ENCODE data around the gene COX6B1.
"Not testable (repeated sequence)": the region's sequence is repeated elsewhere in the genome, so short reads cannot be mapped to it uniquely, and the experiment has no call there.

Gene COX6B1

GRCh38 chr19:35666251-35666913 lies 18.3 kb downstream of the COX6B1 start, which contains the start of gene UPK1A:
TSS of gene UPK1A (plus strand) at chr19:35666517. CDS start at chr19:35666813, 296 bp downstream.
- no peak for DNase-seq

GRCh38 chr19:35669566-35669965 lies 21.4 kb downstream of the COX6B1 start:
- DNase-seq: no peak

DNA sequence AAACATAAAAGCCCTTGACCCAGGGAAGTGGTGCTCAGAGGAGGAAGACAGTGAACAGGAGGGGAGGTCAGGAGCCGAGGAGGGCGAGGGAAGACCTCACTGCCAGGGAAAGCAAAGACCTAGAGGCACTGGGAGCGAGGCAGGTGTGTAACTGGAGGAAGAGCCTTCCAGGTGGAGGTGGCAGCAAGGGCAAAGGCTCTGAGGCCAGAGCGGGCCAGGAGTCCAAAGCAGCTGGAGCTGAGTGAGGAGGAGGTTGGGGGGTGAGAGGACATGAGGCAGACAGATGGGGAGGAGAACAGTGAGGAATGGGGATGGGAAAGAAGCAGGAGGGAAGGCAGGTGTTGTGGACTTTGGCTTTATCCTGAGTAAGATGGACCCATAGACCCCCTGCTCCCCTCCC lies 21.9 kb downstream of the COX6B1 start:
- no peak for DNase-seq

GRCh38 chr19:35670686-35671085 lies 22.6 kb downstream of the COX6B1 start:
- no peak for DNase-seq

- no peak for DNase-seq
Measured at GRCh38 chr19:35671818-35672217, 23.7 kb downstream of the COX6B1 start.

GRCh38 chr19:35673121-35673804 lies 25.1 kb downstream of the COX6B1 start:
- peak; percentile 56 to 66 for DNase-seq

- DNase-seq: no peak
Measured at GRCh38 chr19:35675589-35676140, 27.5 kb downstream of the COX6B1 start.

- DNase-seq: no peak
Measured at GRCh38 chr19:35689836-35690235, 41.7 kb downstream of the COX6B1 start.

DNA sequence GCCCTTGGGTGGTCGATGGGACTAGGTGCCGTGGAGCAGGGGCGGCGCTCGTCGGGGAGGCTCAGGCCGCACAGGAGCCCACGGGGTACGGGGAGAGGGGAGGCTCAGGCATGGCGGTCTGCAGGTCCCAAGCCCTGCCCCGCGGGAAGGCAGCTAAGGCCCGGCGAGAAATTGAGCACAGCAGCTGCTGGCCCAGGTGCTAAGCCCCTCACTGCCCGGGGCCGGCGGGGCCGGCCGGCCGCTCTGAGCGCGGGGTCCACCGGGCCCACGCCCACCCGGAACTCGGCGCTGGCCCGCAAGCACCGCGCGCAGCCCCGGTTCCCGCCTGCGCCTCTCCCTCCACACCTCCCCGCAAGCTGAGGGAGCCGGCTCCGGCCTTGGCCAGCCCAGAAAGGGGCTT lies 43.0 kb downstream of the COX6B1 start:
- not testable (repeated sequence) for DNase-seq

DNA sequence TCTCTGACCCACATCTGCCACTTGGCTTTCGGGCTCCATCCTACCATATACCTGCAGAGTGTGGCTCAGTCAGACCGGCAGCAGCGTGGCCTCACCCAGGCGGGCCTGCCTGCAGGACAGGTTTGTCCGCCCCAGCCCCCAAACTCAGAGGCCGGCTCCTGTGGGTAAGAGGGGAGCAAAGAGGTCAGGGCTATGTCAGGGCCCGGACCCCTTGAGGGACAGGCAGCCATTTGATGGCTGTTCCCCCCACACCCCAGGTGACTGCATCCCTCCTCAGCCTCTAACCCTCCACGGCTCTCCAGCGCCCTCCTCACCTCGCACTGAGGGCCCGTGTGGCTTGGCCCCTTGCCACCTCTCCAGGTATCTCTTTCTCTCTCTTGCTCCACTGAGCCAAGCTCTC lies 43.9 kb downstream of the COX6B1 start:
- no peak for DNase-seq

DNA sequence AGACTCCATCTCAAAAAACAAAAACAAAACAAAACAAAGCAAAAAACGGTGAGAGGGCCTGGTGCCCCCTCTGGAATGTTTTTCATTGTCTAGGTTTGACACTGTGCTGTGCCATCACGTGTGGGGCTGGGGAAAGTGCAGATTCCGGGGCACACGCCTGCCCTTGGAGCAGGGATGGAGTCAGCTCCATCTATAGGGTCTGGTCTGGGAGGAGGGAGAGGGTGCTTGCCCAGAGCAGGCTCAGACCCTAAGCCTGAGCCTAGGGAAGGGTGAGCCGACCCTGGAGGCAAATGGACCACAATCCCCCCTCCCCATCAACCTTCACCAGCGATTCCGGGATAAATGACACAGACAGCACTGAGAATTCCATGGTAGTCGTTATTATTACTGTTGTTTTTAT lies 45.3 kb downstream of the COX6B1 start:
- DNase-seq: no peak

- peak; percentile 92 for DNase-seq
Measured at GRCh38 chr19:35693835-35694599, 45.9 kb downstream of the COX6B1 start.

GRCh38 chr19:35695895-35696422 lies 47.8 kb downstream of the COX6B1 start:
- DNase-seq: no peak

- DNase-seq: no peak
Measured at GRCh38 chr19:35696835-35697234, 48.7 kb downstream of the COX6B1 start.

- DNase-seq: peak; percentile 93
Measured at GRCh38 chr19:35702223-35703012, 54.3 kb downstream of the COX6B1 start.

DNA sequence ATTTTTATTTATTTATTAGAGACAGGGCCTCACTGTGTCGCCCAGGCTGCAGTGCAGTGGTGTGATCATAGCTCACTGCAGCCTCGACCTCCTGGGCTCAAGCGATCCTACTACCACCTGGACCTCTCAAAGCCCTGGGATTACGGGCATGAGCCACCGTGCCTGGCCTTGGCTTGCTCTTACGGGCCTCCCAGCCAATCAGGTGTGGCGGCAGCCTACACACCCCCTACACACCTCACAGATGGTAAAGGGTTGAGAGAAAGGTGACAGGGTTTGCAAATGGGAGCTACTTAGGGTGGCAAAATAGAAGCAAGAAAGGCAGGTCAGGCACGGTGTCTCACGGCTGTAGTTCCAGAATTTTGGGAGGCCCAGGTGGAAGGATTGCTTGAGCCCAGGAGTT lies 55.2 kb downstream of the COX6B1 start:
- no peak for DNase-seq

DNA sequence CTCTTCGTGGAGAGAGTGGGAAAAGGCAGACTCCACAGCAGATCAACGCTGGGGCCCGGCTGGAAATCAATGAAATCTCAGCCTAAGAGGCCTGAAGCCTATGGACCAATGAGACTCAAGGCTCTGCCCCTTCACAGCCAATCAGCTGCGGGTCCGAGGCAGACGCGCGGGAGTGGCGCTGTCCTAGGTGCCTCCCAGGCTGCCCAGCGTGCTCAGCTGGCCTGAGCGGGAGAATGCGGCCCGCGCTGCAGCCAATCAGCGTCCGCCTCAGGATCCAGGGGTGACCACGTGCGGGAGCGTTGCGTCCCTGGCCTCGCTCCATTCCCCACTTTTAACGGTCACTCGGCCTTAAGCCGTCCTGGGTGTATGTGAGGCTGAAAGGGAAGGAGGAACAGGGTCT lies 56.1 kb downstream of the COX6B1 start, which contains the start of gene ZBTB32:
TSS of gene ZBTB32 (plus strand) at position 341 of the 400 bp plus-strand sequence. CDS start 10,069 bp downstream, outside the sequence.
- peak in 1 of 2 donors; percentile 37 for DNase-seq

All from stimulated activated CD4-positive, alpha-beta T cell treated with anti-CD3 and anti-CD28 coated beads, Interleukin-2, amount 100 ng/mL, for 24 hours (primary cell).